ENCODE data around the gene RIMBP2. TPM values are rescaled to one million over a fixed set of nuclear protein-coding genes. Genes with fewer than 3 reads are reported as not detected.

Gene RIMBP2
- total and polyA plus RNA-seq, 7 experiments from 2014 or later = 0.05 TPM; not detected in 6

- Mint-ChIP-seq H3K9me3 (peaks cover 0 to 2% (median 0%) of the 10 kb centered on the region in 11 donors), H3K4me3 (no peak overlapping the region), H3K4me1 (peaks cover 0 to 1% (median 0%) of the 10 kb centered on the region in 7 donors), H3K27ac (no peak overlapping the region), H3K36me3 (no peaks in the 10 kb centered on the region), H3K27me3 (peaks cover 0 to 41% (median 27%) of the 10 kb centered on the region in 5 donors)
- POLR2A ChIA-PET = no interaction called here
- no peak overlapping the region for H3K27ac ChIP-seq (ENCODE audit: low read depth, low read length)
- ATAC-seq (no peak), DNase-seq (no peak)
- no peaks in the 10 kb centered on the region for H3K9me3 ChIP-seq (ENCODE audit: control insufficient read depth in 2 of 3, low read length in 3 of 3)
- CTCF ChIA-PET = no interaction called here
- intact Hi-C loops (cut with micrococcal nuclease) = no loop called here
- H3K4me3 ChIP-seq (ENCODE audit: low read length) = no peak overlapping the region
- H3K27me3 ChIP-seq (ENCODE audit: control insufficient read depth in 2 of 2, insufficient read depth in 2 of 2, low read length in 2 of 2) = no peaks in the 10 kb centered on the region
- H3K36me3 ChIP-seq (ENCODE audit: control insufficient read depth in 2 of 3, insufficient read depth in 3 of 3, low read length in 3 of 3) = no peaks in the 10 kb centered on the region
- H3K4me1 ChIP-seq (ENCODE audit: control insufficient read depth in 2 of 2, insufficient read depth in 2 of 2, low read length in 2 of 2) = no peaks in the 10 kb centered on the region
Observed at GRCh38 chr12:130347588-130347987, 368.5 kb downstream of the RIMBP2 start.

Other genes with a start within 250 kb of the RIMBP2 start
- gene STX2, start 123.0 kb upstream of the RIMBP2 start, total RNA-seq = 10 to 100 TPM; 15.3 to 30.3 (median 21.5) TPM
- 1 to 10 TPM; 7.6 to 8.0 TPM for gene STX2, start 123.0 kb upstream of the RIMBP2 start, polyA plus RNA-seq
- gene RAN, start 155.8 kb upstream of the RIMBP2 start, total RNA-seq = 100 to 1,000 TPM; 255 to 925 (median 269) TPM
- gene RAN, start 155.8 kb upstream of the RIMBP2 start, polyA plus RNA-seq = 100 to 1,000 TPM; 527 to 617 TPM
- 10 to 100 TPM in 1 of 5 experiments, 1 to 10 TPM in 1, under 1 TPM in 1, not detected in 2; 0.41 to 11.9 (median 1.6) TPM for gene ADGRD1, start 237.6 kb upstream of the RIMBP2 start, total RNA-seq
- gene ADGRD1, start 237.6 kb upstream of the RIMBP2 start, polyA plus RNA-seq = not detected

Measured in naive thymus-derived CD4-positive, alpha-beta T cell (primary cell).